Type B pancreatic cell (in vitro differentiated cells): Measurements from ENCODE around the gene TAF1D. TPM values are rescaled to one million over a fixed set of nuclear protein-coding genes. Genes with fewer than 3 reads are reported as not detected.
"Not testable (repeated sequence)": the region's sequence is repeated elsewhere in the genome, so short reads cannot be mapped to it uniquely, and the experiment has no call there.

Experiments used
- DNase-seq: peaks from one replicate; pipeline ENCODE4 v3.0.0; 2021; ENCODE audit warnings: mixed read lengths; ENCODE audit not compliant: unreplicated experiment; ENCODE audit errors: extremely low spot score
- H3K27ac Mint-ChIP-seq: 2 replicates; pipeline ENCODE4 v1.8.0; 2021; ENCODE audit warnings: mild to moderate bottlenecking, mixed read lengths
- H3K27me3 Mint-ChIP-seq: 2 replicates; pipeline ENCODE4 v1.8.0; 2021; ENCODE audit warnings: mixed read lengths
- H3K36me3 Mint-ChIP-seq: 2 replicates; pipeline ENCODE4 v1.8.0; 2021; ENCODE audit warnings: mixed read lengths
- H3K4me1 Mint-ChIP-seq: one replicate; pipeline ENCODE4 v1.8.0; 2021; ENCODE audit warnings: mixed read lengths; ENCODE audit not compliant: unreplicated experiment
- H3K4me3 Mint-ChIP-seq: 2 replicates; pipeline ENCODE4 v1.8.0; 2021; ENCODE audit warnings: mild to moderate bottlenecking, mixed read lengths
- H3K9me3 Mint-ChIP-seq: 2 replicates; pipeline ENCODE4 v1.8.0; 2021; ENCODE audit warnings: mixed read lengths
- total RNA-seq: library from RNA; stranded (reverse); gene quantifications from 2 replicates; pipeline ENCODE4 v1.2.1, GENCODE V29; 2021; ENCODE audit warnings: low replicate concordance
- TF ChIP-seq, protein P1 (sequence below): fragments of 200-600 bp; sonication (generic); conservative IDR thresholded peaks from 2 replicates; pipeline ENCODE4 v1.5.0; 2021; ENCODE audit warnings: antibody characterized with exemption, mild to moderate bottlenecking

TAF1D gene
- total RNA-seq, 1 donor from 2014 or later = 143 TPM

- Mint-ChIP-seq H3K4me3 (no peak overlapping the region), H3K27ac (no peak overlapping the region), H3K4me1 (no peaks in the 10 kb centered on the region), H3K27me3 (no peaks in the 10 kb centered on the region), H3K36me3 (peaks cover 3% of the 10 kb centered on the region), H3K9me3 (no peaks in the 10 kb centered on the region)
- no peak for DNase-seq
- TF ChIP-seq, protein P1, sequence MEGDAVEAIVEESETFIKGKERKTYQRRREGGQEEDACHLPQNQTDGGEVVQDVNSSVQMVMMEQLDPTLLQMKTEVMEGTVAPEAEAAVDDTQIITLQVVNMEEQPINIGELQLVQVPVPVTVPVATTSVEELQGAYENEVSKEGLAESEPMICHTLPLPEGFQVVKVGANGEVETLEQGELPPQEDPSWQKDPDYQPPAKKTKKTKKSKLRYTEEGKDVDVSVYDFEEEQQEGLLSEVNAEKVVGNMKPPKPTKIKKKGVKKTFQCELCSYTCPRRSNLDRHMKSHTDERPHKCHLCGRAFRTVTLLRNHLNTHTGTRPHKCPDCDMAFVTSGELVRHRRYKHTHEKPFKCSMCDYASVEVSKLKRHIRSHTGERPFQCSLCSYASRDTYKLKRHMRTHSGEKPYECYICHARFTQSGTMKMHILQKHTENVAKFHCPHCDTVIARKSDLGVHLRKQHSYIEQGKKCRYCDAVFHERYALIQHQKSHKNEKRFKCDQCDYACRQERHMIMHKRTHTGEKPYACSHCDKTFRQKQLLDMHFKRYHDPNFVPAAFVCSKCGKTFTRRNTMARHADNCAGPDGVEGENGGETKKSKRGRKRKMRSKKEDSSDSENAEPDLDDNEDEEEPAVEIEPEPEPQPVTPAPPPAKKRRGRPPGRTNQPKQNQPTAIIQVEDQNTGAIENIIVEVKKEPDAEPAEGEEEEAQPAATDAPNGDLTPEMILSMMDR = peak; percentile 66
These were observed 34.0 kb upstream of the TAF1D start for GRCh38 chr11:93775289-93775688.

- H3K4me3 Mint-ChIP-seq, H3K36me3 Mint-ChIP-seq, H3K4me1 Mint-ChIP-seq, DNase-seq, H3K27me3 Mint-ChIP-seq, H3K9me3 Mint-ChIP-seq, H3K27ac Mint-ChIP-seq: not testable (repeated sequence)
These were observed 33.3 kb upstream of the TAF1D start for GRCh38 chr11:93774560-93774959.

- H3K36me3 Mint-ChIP-seq = no peaks in the 10 kb centered on the region
- no peak overlapping the region for H3K27ac Mint-ChIP-seq
- no peaks in the 10 kb centered on the region for H3K9me3 Mint-ChIP-seq
- DNase-seq = no peak
- H3K4me3 Mint-ChIP-seq = no peak overlapping the region
- no peaks in the 10 kb centered on the region for H3K27me3 Mint-ChIP-seq
- TF ChIP-seq, protein P1 = no peak
- no peaks in the 10 kb centered on the region for H3K4me1 Mint-ChIP-seq
These were observed 32.4 kb upstream of the TAF1D start for GRCh38 chr11:93773601-93774200.

- TF ChIP-seq, protein P1 = no peak
- no peaks in the 10 kb centered on the region for H3K27me3 Mint-ChIP-seq
- no peaks in the 10 kb centered on the region for H3K36me3 Mint-ChIP-seq
- H3K27ac Mint-ChIP-seq = no peak overlapping the region
- no peaks in the 10 kb centered on the region for H3K9me3 Mint-ChIP-seq
- no peaks in the 10 kb centered on the region for H3K4me1 Mint-ChIP-seq
- no peak overlapping the region for H3K4me3 Mint-ChIP-seq
- no peak for DNase-seq
These were observed 31.8 kb upstream of the TAF1D start for GRCh38 chr11:93773045-93773477.

DNA sequence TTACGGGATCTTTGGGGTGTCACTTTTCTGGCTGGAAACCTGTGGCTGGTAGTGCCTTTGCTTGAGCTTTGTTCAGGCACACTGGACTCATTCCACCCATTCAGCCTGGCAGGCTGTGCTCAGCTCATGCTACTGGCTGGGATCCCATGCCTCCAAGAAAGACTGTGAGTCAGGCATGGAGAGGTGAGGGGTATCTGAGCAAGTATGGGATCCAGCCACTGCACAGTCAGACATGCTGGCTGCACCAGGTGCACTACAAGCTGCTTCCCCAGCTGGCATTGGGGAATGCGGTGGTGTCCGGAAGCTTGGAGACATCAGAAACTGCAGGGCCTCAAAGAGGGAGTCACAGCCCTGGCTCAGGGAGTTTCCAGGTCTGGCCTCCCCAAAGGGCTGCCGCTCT, 30.8 kb upstream of the TAF1D start:
- Mint-ChIP-seq H3K36me3 (no peaks in the 10 kb centered on the region), H3K4me1 (no peaks in the 10 kb centered on the region), H3K9me3 (no peaks in the 10 kb centered on the region), H3K4me3 (no peak overlapping the region), H3K27ac (no peak overlapping the region), H3K27me3 (no peaks in the 10 kb centered on the region)
- no peak for DNase-seq
- TF ChIP-seq, protein P1 = no peak

DNA sequence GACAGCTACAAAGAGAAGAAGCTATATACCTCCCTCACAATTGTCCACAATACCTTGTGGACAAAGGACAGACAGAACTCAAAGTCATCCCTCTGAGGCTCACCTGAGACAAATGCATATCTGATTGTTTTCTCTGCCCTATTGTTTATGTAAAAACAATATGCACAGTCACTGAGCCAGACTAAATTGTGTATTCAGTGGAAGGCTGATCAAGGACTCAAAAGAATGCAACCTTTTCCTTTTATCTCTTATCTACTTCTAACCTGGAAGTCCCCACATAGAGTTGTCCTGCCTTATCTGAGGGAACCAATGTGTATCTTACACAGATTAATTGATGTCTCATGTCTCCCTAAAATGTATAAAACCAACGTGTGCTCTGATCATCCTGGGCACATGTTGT, 28.9 kb upstream of the TAF1D start:
- Mint-ChIP-seq H3K27me3 (no peaks in the 10 kb centered on the region), H3K27ac (no peak overlapping the region)

More for the DNA sequence above, 28.9 kb upstream of the TAF1D start:
- H3K4me3 Mint-ChIP-seq = no peak overlapping the region
- H3K36me3 Mint-ChIP-seq = no peaks in the 10 kb centered on the region
- TF ChIP-seq, protein P1 = no peak
- no peaks in the 10 kb centered on the region for H3K4me1 Mint-ChIP-seq
- no peaks in the 10 kb centered on the region for H3K9me3 Mint-ChIP-seq
- DNase-seq = no peak
